Body of pancreas (tissue), 4 donors: ENCODE measurements around the gene CAPRIN2. TPM values are rescaled to one million over a fixed set of nuclear protein-coding genes. Genes with fewer than 3 reads are reported as not detected.
A peak's percentile ranks its signal among the peaks of the same experiment; 100 is the strongest.

Source experiments
- ATAC-seq: fragments of 150-250 bp; one replicate; pipeline ENCODE4 v1.9.1; 2016
- DNase-seq, 4 donors: peaks; one replicate each; pipeline ENCODE4 v3.0.0-alpha.2; 2019
- H3K27ac ChIP-seq, 4 donors: fragments of 200-600 bp; sonication (generic); 1 replicate in 3 of 4; 2 replicates in 1 of 4; pipeline versions ENCODE4 v1.5.1 to v1.6.1; 2016 to 2019; ENCODE audit warnings: mild to moderate bottlenecking in 1 of 4, mixed read lengths in 1 of 4, moderate library complexity in 1 of 4
- H3K27me3 ChIP-seq, 2 donors: fragments of 200-600 bp; sonication (generic); one replicate each; pipeline ENCODE4 v1.6.0; 2016; ENCODE audit warnings: mild to moderate bottlenecking in 1 of 2
- H3K36me3 ChIP-seq, 2 donors: fragments of 200-600 bp; sonication (generic); replicated peaks in 1 of 2; 2 replicates each; pipeline ENCODE4 v1.5.1; 2016; ENCODE audit warnings: low read depth in 2 of 2; ENCODE audit not compliant: insufficient read depth in 1 of 2
- H3K4me1 ChIP-seq: fragments of 200-600 bp; sonication (generic); one replicate; pipeline ENCODE4 v1.6.0; 2016
- H3K4me3 ChIP-seq, 2 donors: fragments of 200-600 bp; sonication (generic); 1 replicate in 1 of 2; 2 replicates in 1 of 2; pipeline ENCODE4 v1.5.1; 2016 to 2019
- H3K9me3 ChIP-seq, 3 donors: fragments of 200-600 bp; sonication (generic); 1 replicate in 2 of 3; 2 replicates in 1 of 3; pipeline ENCODE4 v1.5.1; 2016
- CTCF ChIP-seq, 7 experiments: fragments of 450-650 bp in 4 of 7; fragments of 200-600 bp in 3 of 7; sonication (generic) in 3 of 7; IDR thresholded peaks; one replicate each; pipeline ENCODE4 v1.5.1; 2016 to 2019; ENCODE audit warnings: antibody characterized with exemption in 7 of 7
- POLR2A ChIP-seq, 3 donors: fragments of 450-650 bp; IDR thresholded peaks; one replicate each; pipeline ENCODE4 v1.6.1; 2016; ENCODE audit warnings: antibody characterized with exemption in 3 of 3, mild to moderate bottlenecking in 2 of 3
- WGBS, 2 donors: methylation state at CpG; one replicate each; pipeline ENCODE4 v1.1.5; 2017; 5-methylcytosine and 5-hydroxymethylcytosine counted together
- intact Hi-C: fragments of 100-400 bp; cut with DNase I; formaldehyde crosslinking; loops from one replicate; pipeline ENCODE4 v1.15.1; 2023
- total RNA-seq, 2 donors: library from RNA; depleted of rRNA; stranded (reverse); fragments of >200 nt; gene quantifications; one replicate each; pipeline ENCODE4 v1.1.0, GENCODE V29; 2016

CAPRIN2 gene
- total RNA-seq, 2 donors from 2014 or later = 20.8 to 30.4 TPM

GRCh38 chr12:30764251-30764650, 9.5 kb upstream of the CAPRIN2 start:
- H3K27ac ChIP-seq = no peak overlapping the region
- H3K27me3 ChIP-seq = no peaks in the 10 kb centered on the region
- no peaks in the 10 kb centered on the region for H3K9me3 ChIP-seq
- intact Hi-C loops = no loop called here
- ATAC-seq (no peak), DNase-seq (no peak)
- H3K4me1 ChIP-seq = no peaks in the 10 kb centered on the region
- no peak overlapping the region for H3K4me3 ChIP-seq
- 81 to 91% methylated on average over 2 of the region's 2 CpGs for WGBS, 2 donors
- TF ChIP-seq POLR2A (IDR thresholded peaks at IDR 0.05) (no peak), CTCF (IDR thresholded peaks at IDR 0.05) (no peak)
- H3K36me3 ChIP-seq = no peaks in the 10 kb centered on the region

GRCh38 chr12:30763053-30763452, 8.3 kb upstream of the CAPRIN2 start:
- H3K4me1 ChIP-seq = peaks cover 4% of the 10 kb centered on the region
- H3K27ac ChIP-seq = no peak overlapping the region
- H3K27me3 ChIP-seq = no peaks in the 10 kb centered on the region
- 16 to 38% methylated on average over 3 of the region's 3 CpGs for WGBS, 2 donors
- H3K4me3 ChIP-seq = no peak overlapping the region
- intact Hi-C loops = no loop called here
- H3K9me3 ChIP-seq = no peaks in the 10 kb centered on the region
- no peak for DNase-seq
- no peak for TF ChIP-seq CTCF (IDR thresholded peaks at IDR 0.05)
- no peak for TF ChIP-seq POLR2A (IDR thresholded peaks at IDR 0.05)
- no peaks in the 10 kb centered on the region for H3K36me3 ChIP-seq
- ATAC-seq = no peak

GRCh38 chr12:30761730-30762129, 7.0 kb upstream of the CAPRIN2 start:
- Histone ChIP-seq H3K27ac (no peak overlapping the region), H3K4me3 (no peak overlapping the region), H3K36me3 (no peaks in the 10 kb centered on the region), H3K9me3 (no peaks in the 10 kb centered on the region), H3K4me1 (peaks cover 4% of the 10 kb centered on the region), H3K27me3 (no peaks in the 10 kb centered on the region)
- DNase-seq (no peak), ATAC-seq (no peak)
- intact Hi-C loops = no loop called here
- TF ChIP-seq CTCF (IDR thresholded peaks at IDR 0.05) (no peak), POLR2A (IDR thresholded peaks at IDR 0.05) (no peak)
- WGBS, 2 donors = 93 to 98% methylated on average over 2 of the region's 2 CpGs

- ATAC-seq (no peak), DNase-seq (no peak)
- Histone ChIP-seq H3K9me3 (no peaks in the 10 kb centered on the region), H3K4me3 (no peak overlapping the region), H3K27me3 (no peaks in the 10 kb centered on the region), H3K36me3 (no peaks in the 10 kb centered on the region), H3K4me1 (peaks cover 25% of the 10 kb centered on the region), H3K27ac (no peak overlapping the region)
- intact Hi-C loops = no loop called here
- TF ChIP-seq POLR2A (IDR thresholded peaks at IDR 0.05) (no peak), CTCF (IDR thresholded peaks at IDR 0.05) (no peak)
- WGBS, 2 donors = 80 to 86% methylated on average over 4 of the region's 4 CpGs
These were observed 2.6 kb upstream of the CAPRIN2 start for GRCh38 chr12:30757316-30757715.

- intact Hi-C loops = no loop called here
- WGBS, 2 donors = 76% methylated on average over 10 of the region's 10 CpGs
- Histone ChIP-seq H3K9me3 (no peaks in the 10 kb centered on the region), H3K36me3 (no peaks in the 10 kb centered on the region), H3K4me3 (no peak overlapping the region), H3K27ac (no peak overlapping the region), H3K4me1 (peaks cover 29% of the 10 kb centered on the region), H3K27me3 (no peaks in the 10 kb centered on the region)
- no peak for TF ChIP-seq POLR2A (IDR thresholded peaks at IDR 0.05)
- TF ChIP-seq CTCF (IDR thresholded peaks at IDR 0.05) = peak in 2 of 7 experiments; percentile 12
- DNase-seq (peak in 2 of 4 donors; percentile 22 to 29), ATAC-seq (no peak)
These were observed 1.3 kb upstream of the CAPRIN2 start for GRCh38 chr12:30756074-30756473.
